ENCODE results near the gene ATXN1. TPM values are rescaled to one million over a fixed set of nuclear protein-coding genes. Genes with fewer than 3 reads are reported as not detected.
"Not testable (repeated sequence)": the region's sequence is repeated elsewhere in the genome, so short reads cannot be mapped to it uniquely, and the experiment has no call there.

Gene ATXN1
- total and polyA plus RNA-seq, 2 experiments from 2014 or later: 4.8 to 9.1 TPM

- 0 out of 2 replicates have a peak, but pooled peaks cover 2% of the 10 kb centered on the region for H3K9me2 ChIP-seq (ENCODE audit: insufficient read depth)
- H3K27ac Mint-ChIP-seq: no peak overlapping the region
- H3K4me2 ChIP-seq: no peak overlapping the region
- no peak overlapping the region for H3K27ac ChIP-seq (ENCODE audit: low read depth)
- peaks cover 8% of the 10 kb centered on the region; the same call in 1 of the 3 replicates for H3K36me3 Mint-ChIP-seq (ENCODE audit: low read depth)
- no peak overlapping the region for H3K4me3 Mint-ChIP-seq
- no peaks in the 10 kb centered on the region for H3K79me2 ChIP-seq (replicated peaks; ENCODE audit: insufficient read depth)
- no peaks in the 10 kb centered on the region for H3K36me3 ChIP-seq (ENCODE audit: insufficient read depth)
- DNase-seq (ENCODE audit: low spot score) (no peak), ATAC-seq (no peak)
- peaks cover 10% of the 10 kb centered on the region; the same call in 2 of the 3 replicates for H3K9me3 Mint-ChIP-seq
- peaks cover 17% of the 10 kb centered on the region for H3K4me1 ChIP-seq (ENCODE audit: insufficient read depth)
- peaks cover 5% of the 10 kb centered on the region for H3K27me3 Mint-ChIP-seq (ENCODE audit: insufficient read depth, low read depth, poor library complexity)
- no peaks in the 10 kb centered on the region for H3K27me3 ChIP-seq (ENCODE audit: insufficient read depth)
- no peaks in the 10 kb centered on the region for H3F3A ChIP-seq (replicated peaks; ENCODE audit: low read depth)
- no peak overlapping the region for H3K4me3 ChIP-seq
- H4K20me1 ChIP-seq (replicated peaks; ENCODE audit: insufficient read depth): no peaks in the 10 kb centered on the region
- peaks cover 22% of the 10 kb centered on the region for H3K4me1 Mint-ChIP-seq
- H2AFZ ChIP-seq: no peak overlapping the region
- TF ChIP-seq CTCF (conservative IDR thresholded peaks at IDR 0.05; ENCODE audit: low read depth in 2 of 2): no peak
Observed at GRCh38 chr6:16464045-16464444, 297.2 kb downstream of the ATXN1 start.

- H3K4me1 ChIP-seq (ENCODE audit: insufficient read depth): peaks cover 17% of the 10 kb centered on the region
- not testable (repeated sequence) for H3K4me2 ChIP-seq; ATAC-seq; H3F3A ChIP-seq (replicated peaks; ENCODE audit: low read depth); H3K36me3 Mint-ChIP-seq (ENCODE audit: low read depth); H3K27ac ChIP-seq (ENCODE audit: low read depth); H4K20me1 ChIP-seq (replicated peaks; ENCODE audit: insufficient read depth); H3K36me3 ChIP-seq (ENCODE audit: insufficient read depth); H3K27ac Mint-ChIP-seq; H3K79me2 ChIP-seq (replicated peaks; ENCODE audit: insufficient read depth); DNase-seq (ENCODE audit: low spot score); H3K9me2 ChIP-seq (ENCODE audit: insufficient read depth); H2AFZ ChIP-seq; H3K4me3 Mint-ChIP-seq; H3K27me3 Mint-ChIP-seq (ENCODE audit: insufficient read depth, low read depth, poor library complexity); H3K4me3 ChIP-seq; H3K27me3 ChIP-seq (ENCODE audit: insufficient read depth)
- peaks cover 12% of the 10 kb centered on the region; the same call in 2 of the 3 replicates for H3K9me3 Mint-ChIP-seq
- H3K4me1 Mint-ChIP-seq: peaks cover 17% of the 10 kb centered on the region
Observed at GRCh38 chr6:16463246-16463645, 298.0 kb downstream of the ATXN1 start.

GRCh38 chr6:16461491-16461890, 299.8 kb downstream of the ATXN1 start:
- DNase-seq (ENCODE audit: low spot score) (no peak), ATAC-seq (no peak)
- H3K9me3 Mint-ChIP-seq: peaks cover 15% of the 10 kb centered on the region; the same call in 2 of the 3 replicates
- H3K36me3 Mint-ChIP-seq (ENCODE audit: low read depth): peaks cover 12% of the 10 kb centered on the region; the same call in 2 of the 3 replicates
- H3F3A ChIP-seq (replicated peaks; ENCODE audit: low read depth): no peaks in the 10 kb centered on the region
- peaks cover 14% of the 10 kb centered on the region for H3K4me1 ChIP-seq (ENCODE audit: insufficient read depth)
- H3K4me3 ChIP-seq: no peak overlapping the region
- no peaks in the 10 kb centered on the region for H3K27me3 ChIP-seq (ENCODE audit: insufficient read depth)
- no peak overlapping the region for H3K4me3 Mint-ChIP-seq
- no peak overlapping the region for H3K27ac Mint-ChIP-seq
- H3K27me3 Mint-ChIP-seq (ENCODE audit: insufficient read depth, low read depth, poor library complexity): peaks cover 5% of the 10 kb centered on the region
- no peak overlapping the region for H3K4me2 ChIP-seq
- no peak overlapping the region for H3K27ac ChIP-seq (ENCODE audit: low read depth)
- H4K20me1 ChIP-seq (replicated peaks; ENCODE audit: insufficient read depth): no peaks in the 10 kb centered on the region
- H3K9me2 ChIP-seq (ENCODE audit: insufficient read depth): 0 out of 2 replicates have a peak, but pooled peaks cover 6% of the 10 kb centered on the region
- peaks cover 20% of the 10 kb centered on the region for H3K4me1 Mint-ChIP-seq
- no peak overlapping the region for H2AFZ ChIP-seq
- no peaks in the 10 kb centered on the region for H3K36me3 ChIP-seq (ENCODE audit: insufficient read depth)
- H3K79me2 ChIP-seq (replicated peaks; ENCODE audit: insufficient read depth): no peaks in the 10 kb centered on the region
- TF ChIP-seq STAT1 (IDR thresholded peaks at IDR 0.05; ENCODE audit: unreplicated experiment): no peak
- TF ChIP-seq CTCF (conservative IDR thresholded peaks at IDR 0.05; ENCODE audit: low read depth in 2 of 2): no peak
- no peak for TF ChIP-seq NANOG (IDR thresholded peaks at IDR 0.05; ENCODE audit: borderline replicate concordance)
- no peak for TF ChIP-seq CREB1 (CRISPR knock-in tag; IDR thresholded peaks at IDR 0.05; ENCODE audit: low read depth)
- no peak for TF ChIP-seq EZH2 (IDR thresholded peaks at IDR 0.05; ENCODE audit: low read depth, unreplicated experiment)
- no peak for TF ChIP-seq ZNF462 (CRISPR knock-in tag; IDR thresholded peaks at IDR 0.05)

Measured in GM23338 (cell line).